Keratinocyte (primary cell): ENCODE measurements around the gene MPP2.

Experiments
- CTCF ChIP-seq, 3 experiments: IDR thresholded peaks in 1 of 3; conservative IDR thresholded peaks in 1 of 3; optimal IDR thresholded peaks in 1 of 3; 2 replicates in 2 of 3; 3 replicates in 1 of 3; pipeline versions ENCODE3 to v1.5.1; 2011; ENCODE audit warnings: low read length in 3 of 3, mild to moderate bottlenecking in 3 of 3, moderate library complexity in 2 of 3, control low read depth in 1 of 3, inconsistent platforms in 1 of 3; ENCODE audit not compliant: insufficient read depth in 2 of 3; ENCODE audit errors: extremely low read depth in 1 of 3
- EZH2 ChIP-seq: IDR thresholded peaks from one replicate; pipeline ENCODE4 v1.6.1; 2012; ENCODE audit warnings: inconsistent platforms, mild to moderate bottlenecking, low read length, moderate library complexity

- no peak for TF ChIP-seq CTCF (optimal IDR thresholded peaks at IDR 0.05 in 1 of 3, IDR thresholded peaks at IDR 0.05 in 1 of 3, conservative IDR thresholded peaks at IDR 0.05 in 1 of 3; ENCODE audit: extremely low read depth in 1 of 3, insufficient read depth in 2 of 3, low read length in 3 of 3)
- TF ChIP-seq EZH2: no peak
These were observed 43.2 kb upstream of the MPP2 start for GRCh38 chr17:43950554-43950953.
